ENCODE data around the gene SUCO. TPM values are rescaled to one million over a fixed set of nuclear protein-coding genes. Genes with fewer than 3 reads are reported as not detected.

The SUCO gene
- total RNA-seq, 1 experiment from 2014 or later: 37.7 TPM

- H3K4me2 ChIP-seq (ENCODE audit: insufficient read depth, insufficient read length, low read length): no peak overlapping the region
- Mint-ChIP-seq H3K27me3 (ENCODE audit: low read depth) (no peaks in the 10 kb centered on the region; the same call in 1 of the 2 replicates), H3K4me1 (no peaks in the 10 kb centered on the region; a peak in 2 of 4 replicates), H3K9me3 (no peaks in the 10 kb centered on the region), H3K4me3 (no peak overlapping the region), H3K36me3 (ENCODE audit: insufficient read depth in 1 of 3, low read depth in 3 of 3) (no peaks in the 10 kb centered on the region), H3K27ac (no peak overlapping the region)
- no peak overlapping the region for H4K8ac ChIP-seq (replicated peaks; ENCODE audit: insufficient read length, low read depth, low read length)
- no peaks in the 10 kb centered on the region for H4K20me1 ChIP-seq (ENCODE audit: control insufficient read depth, insufficient read depth, insufficient read length)
- H3T11ph ChIP-seq (ENCODE audit: low read length): no peak overlapping the region
- no peak for TF ChIP-seq CTCF (conservative IDR thresholded peaks at IDR 0.05)
- H4K91ac ChIP-seq (ENCODE audit: insufficient read length, low read depth, low read length): no peak overlapping the region
- no peak overlapping the region for H3K9ac ChIP-seq (ENCODE audit: extremely low read depth, insufficient read length, low read length)
- H3K18ac ChIP-seq (ENCODE audit: insufficient read length, low read depth, low read length): no peak overlapping the region
- DNase-seq: no peak
- H2BK12ac ChIP-seq (ENCODE audit: insufficient read length, low read depth, low read length): no peak overlapping the region
- H2BK5ac ChIP-seq (ENCODE audit: insufficient read length, low read length): no peak overlapping the region
- no peak overlapping the region for H2BK120ac ChIP-seq (ENCODE audit: low read depth, low read length, poor library complexity, severe bottlenecking)
- no peak overlapping the region for H2AK5ac ChIP-seq (ENCODE audit: insufficient read length, low read length)
- H3K79me1 ChIP-seq (ENCODE audit: insufficient read depth, low read depth, low read length, poor library complexity, severe bottlenecking): no peaks in the 10 kb centered on the region
- no peaks in the 10 kb centered on the region for H3K27me3 ChIP-seq (ENCODE audit: insufficient read depth, low read length)
- no peak overlapping the region for H2BK15ac ChIP-seq (ENCODE audit: low read depth, low read length)
- no peak overlapping the region for H2AFZ ChIP-seq (ENCODE audit: low read length)
- WGBS (ENCODE audit: extremely low coverage, insufficient read length, low lambda C conversion rate): no CpG with 5 or more reads among the region's 5 CpGs
- H3K4ac ChIP-seq (ENCODE audit: low read depth, low read length): no peak overlapping the region
- no peak overlapping the region for H3K14ac ChIP-seq (ENCODE audit: insufficient read depth, low read length)
- no peaks in the 10 kb centered on the region for H3K23me2 ChIP-seq (ENCODE audit: insufficient read length, low read depth, low read length, poor library complexity, severe bottlenecking)
- H3K27ac ChIP-seq (ENCODE audit: insufficient read length, low read depth, low read length): no peak overlapping the region
- H2BK20ac ChIP-seq (ENCODE audit: low read depth, low read length, poor library complexity, severe bottlenecking): no peak overlapping the region
- H3K4me1 ChIP-seq (ENCODE audit: insufficient read depth, low read length): no peaks in the 10 kb centered on the region
- H3K23ac ChIP-seq (ENCODE audit: insufficient read length, low read depth, low read length): no peak overlapping the region
- no peaks in the 10 kb centered on the region for H3K79me2 ChIP-seq (ENCODE audit: insufficient read depth, low read length)
- no peak overlapping the region for H3K56ac ChIP-seq (ENCODE audit: insufficient read length, low read depth, low read length)
- no peak overlapping the region for H4K5ac ChIP-seq (ENCODE audit: insufficient read length, low read depth, low read length)
- no peaks in the 10 kb centered on the region for H3K9me3 ChIP-seq (ENCODE audit: control insufficient read depth, low read depth, low read length)
Measured at GRCh38 chr1:172485626-172486025, 47.3 kb upstream of the SUCO start.

Measured in H9 (cell line).